NOMO-1 (cell line): ENCODE measurements around the gene RDM1.
"Not testable (repeated sequence)": the region's sequence is repeated elsewhere in the genome, so short reads cannot be mapped to it uniquely, and the experiment has no call there.

ENCODE experiments used
- DNase-seq, 2 experiments: peaks; one replicate each; lab custom pipeline; 2025; ENCODE audit not compliant: unreplicated experiment in 2 of 2; lab: John Stamatoyannopoulos, UW

Gene RDM1

DNA sequence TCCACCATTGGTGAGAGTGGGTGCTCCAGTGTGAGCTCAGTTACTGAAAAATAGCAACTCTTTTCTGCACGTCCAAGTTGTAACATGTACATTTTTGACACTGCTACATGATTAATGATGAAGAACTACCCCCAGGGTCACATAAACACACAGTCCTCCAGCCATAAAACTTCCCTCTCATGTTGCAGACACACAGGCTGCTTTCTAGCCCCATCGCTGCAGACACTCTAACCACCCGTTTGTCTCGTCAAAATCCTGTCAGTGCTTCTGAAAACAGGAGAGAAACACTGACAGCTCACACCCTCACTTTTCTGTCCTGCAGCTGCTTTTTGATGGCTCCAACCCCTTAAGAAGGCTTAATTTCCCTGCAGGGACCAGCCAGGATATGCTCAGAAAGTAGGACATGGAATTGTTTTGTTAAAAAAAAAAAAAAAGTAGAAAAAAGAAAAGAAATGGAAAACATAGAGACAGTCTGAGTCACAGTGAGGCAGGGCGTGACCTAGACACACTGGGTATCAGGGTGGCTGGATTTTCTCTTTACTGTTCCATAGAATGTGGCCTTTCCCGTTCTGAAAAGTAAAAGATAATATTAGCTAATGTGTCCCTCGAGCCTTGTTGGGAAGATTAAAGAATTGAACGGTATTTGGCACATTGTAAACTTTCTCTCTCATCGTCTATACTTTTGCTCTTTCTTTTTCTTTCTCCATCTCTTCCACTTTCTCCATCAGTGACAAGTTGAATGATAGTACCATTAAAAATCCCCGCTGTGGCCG, 29.7 kb downstream of the RDM1 start:
- peak in 1 of 2 experiments; percentile 53 for DNase-seq

GRCh38 chr17:35900280-35900679, 30.3 kb downstream of the RDM1 start:
- no peak for DNase-seq

GRCh38 chr17:35898283-35899070, 32.1 kb downstream of the RDM1 start:
- peak; percentile 58 to 68 for DNase-seq

DNA sequence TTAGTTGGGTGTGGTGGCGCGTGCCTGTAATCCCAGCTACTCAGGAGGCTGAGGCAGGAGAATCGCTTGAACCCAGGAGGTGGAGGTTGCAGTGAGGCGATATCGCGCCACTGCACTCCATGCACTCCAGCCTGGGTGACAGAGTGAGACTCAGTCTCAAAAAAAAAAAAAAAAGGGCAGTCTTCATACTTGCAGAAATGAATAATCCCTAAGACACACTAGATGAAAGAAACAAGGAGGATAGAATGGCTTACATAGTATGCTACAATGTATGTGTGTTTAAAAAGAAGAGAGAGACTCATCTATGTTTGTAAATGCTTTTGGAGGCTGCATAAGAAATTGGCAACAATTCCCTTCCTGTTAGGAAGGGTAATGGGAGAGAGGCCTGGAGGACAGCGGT, 32.8 kb downstream of the RDM1 start:
- not testable (repeated sequence) for DNase-seq

GRCh38 chr17:35895636-35896587, 34.7 kb downstream of the RDM1 start:
- DNase-seq = peak; percentile 47 to 79

DNA sequence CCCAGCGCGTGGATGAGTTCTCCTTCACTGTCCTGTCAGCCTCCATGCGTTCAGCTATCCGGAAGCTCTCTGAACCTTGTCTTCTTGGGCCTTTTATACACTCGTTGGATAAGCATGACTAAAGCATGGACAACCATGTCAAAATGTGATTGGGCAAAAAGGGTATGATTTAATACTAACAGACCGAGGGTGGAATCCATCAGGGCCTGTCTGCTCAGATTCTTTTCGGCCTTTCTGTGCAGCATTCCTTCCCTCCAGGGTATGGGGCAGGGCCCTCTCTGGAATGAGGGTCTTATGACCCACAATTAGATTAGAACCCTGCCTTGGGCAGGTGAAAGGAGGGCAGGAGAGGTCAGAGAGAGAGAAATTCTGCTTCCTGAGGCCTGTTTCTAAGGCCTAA, 36.4 kb downstream of the RDM1 start:
- DNase-seq = no peak

- DNase-seq = no peak
Measured at GRCh38 chr17:35893751-35894150, 36.8 kb downstream of the RDM1 start.

GRCh38 chr17:35892091-35893035, 38.2 kb downstream of the RDM1 start:
- DNase-seq = peak in 1 of 2 experiments; percentile 14

- DNase-seq = no peak
Measured at GRCh38 chr17:35891269-35891668, 39.3 kb downstream of the RDM1 start.

- no peak for DNase-seq
Measured at GRCh38 chr17:35890774-35891155, 39.8 kb downstream of the RDM1 start.

DNA sequence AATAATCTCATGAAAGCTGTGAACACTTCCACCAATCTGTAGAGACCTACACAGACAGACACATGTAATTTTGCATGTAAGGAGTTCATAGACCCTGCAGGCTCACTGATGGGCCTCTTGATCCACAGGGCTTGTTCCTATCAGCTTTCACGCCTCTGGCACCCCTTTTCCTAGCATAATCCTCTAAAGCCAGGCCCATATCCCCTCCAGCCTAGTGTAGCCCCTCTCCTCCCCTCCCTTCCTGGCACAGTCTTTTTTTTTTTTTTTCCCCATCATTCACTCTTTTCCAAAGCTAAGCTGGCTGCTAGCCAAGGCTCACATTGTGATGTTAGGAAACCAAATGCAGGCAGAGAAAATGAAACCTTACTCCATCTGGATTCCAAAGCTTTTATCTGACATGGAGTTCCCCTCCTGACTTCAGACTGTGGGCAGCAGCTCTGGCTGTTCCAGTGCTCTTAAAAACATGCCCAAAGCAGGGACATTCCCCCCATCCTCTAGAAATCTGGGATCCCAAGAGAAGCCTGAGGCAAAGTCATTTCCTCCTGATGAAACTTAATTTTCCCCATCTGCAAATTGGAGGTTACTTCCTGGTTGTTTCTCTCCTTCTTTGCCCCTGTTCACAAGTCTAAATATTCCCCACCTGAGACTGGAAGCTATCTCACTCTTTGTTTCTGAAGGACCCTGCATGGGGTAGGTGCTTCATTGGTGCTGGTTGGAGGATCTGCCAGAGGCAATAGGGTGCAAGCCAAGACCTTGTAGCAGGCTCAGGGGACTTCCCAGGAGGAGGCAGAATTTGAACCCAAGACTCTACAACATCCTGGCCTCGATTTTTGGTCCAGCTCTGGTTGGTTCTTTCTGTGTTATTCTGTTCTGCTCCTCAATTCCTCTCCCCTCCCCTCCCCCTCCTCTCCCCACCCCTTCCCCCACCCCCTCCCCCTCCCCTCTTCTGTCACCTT, 40.5 kb downstream of the RDM1 start:
- DNase-seq = no peak

- no peak for DNase-seq
Measured at GRCh38 chr17:35889241-35889640, 41.3 kb downstream of the RDM1 start.

GRCh38 chr17:35879773-35880654, 50.6 kb downstream of the RDM1 start, which contains the start of gene CCL5:
Gene CCL5 (minus strand): TSS chr17:35880360.
- peak; percentile 74 to 92 for DNase-seq

- DNase-seq = no peak
Measured at GRCh38 chr17:35878361-35878760, 52.2 kb downstream of the RDM1 start.

GRCh38 chr17:35877345-35878029, 53.1 kb downstream of the RDM1 start:
- DNase-seq = no peak

- no peak for DNase-seq
Measured at GRCh38 chr17:35876534-35876933, 54.0 kb downstream of the RDM1 start.

DNA sequence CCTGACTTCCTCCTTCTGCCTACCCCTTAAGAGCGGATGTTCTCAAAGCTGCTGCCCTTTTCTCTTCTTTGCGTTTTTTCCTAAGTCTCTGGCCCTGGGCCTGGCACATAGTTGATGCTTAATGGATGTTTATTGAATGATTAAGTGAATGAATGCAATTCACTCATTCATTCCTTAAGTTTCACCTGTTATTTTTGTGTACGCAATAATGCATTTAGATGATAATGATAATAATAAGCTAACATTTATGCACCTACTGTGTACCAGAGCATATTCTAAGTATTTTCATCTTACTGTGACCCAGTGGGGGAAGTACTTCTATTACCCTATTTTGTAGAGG, 54.8 kb downstream of the RDM1 start:
- no peak for DNase-seq
